Colon (tissue), 2 donors: ENCODE measurements around the gene POU6F1.

ENCODE experiments used
- FAIRE-seq: peaks from 2 replicates; lab custom pipeline; 2012; peaks lifted over from hg19 to GRCh38; lab: Jason Lieb, UNC
- donor health status: control.
- donor health status: control.

The POU6F1 gene

GRCh38 chr12:51196547-51196946 lies 21.3 kb downstream of the POU6F1 start:
- FAIRE-seq: no peak

GRCh38 chr12:51195841-51196240 lies 22.0 kb downstream of the POU6F1 start:
- no peak for FAIRE-seq

GRCh38 chr12:51192284-51192671 lies 25.6 kb downstream of the POU6F1 start:
- FAIRE-seq: no peak

- FAIRE-seq: no peak
These were observed 26.2 kb downstream of the POU6F1 start for GRCh38 chr12:51191516-51192283.

GRCh38 chr12:51190820-51191219 lies 27.0 kb downstream of the POU6F1 start:
- FAIRE-seq: no peak

- no peak for FAIRE-seq
These were observed 28.0 kb downstream of the POU6F1 start for GRCh38 chr12:51189790-51190355.

- no peak for FAIRE-seq
These were observed 29.4 kb downstream of the POU6F1 start for GRCh38 chr12:51188359-51189051.

- no peak for FAIRE-seq
These were observed 30.4 kb downstream of the POU6F1 start for GRCh38 chr12:51187370-51187987.

GRCh38 chr12:51186465-51187085 lies 31.3 kb downstream of the POU6F1 start:
- no peak for FAIRE-seq

- FAIRE-seq: no peak
These were observed 32.6 kb downstream of the POU6F1 start for GRCh38 chr12:51185171-51185717.

- no peak for FAIRE-seq
These were observed 34.0 kb downstream of the POU6F1 start for GRCh38 chr12:51183816-51184215.

GRCh38 chr12:51183349-51183748 lies 34.5 kb downstream of the POU6F1 start:
- FAIRE-seq: no peak

GRCh38 chr12:51181558-51181957 lies 36.3 kb downstream of the POU6F1 start:
- FAIRE-seq: no peak

- FAIRE-seq: no peak
These were observed 40.0 kb downstream of the POU6F1 start for GRCh38 chr12:51177897-51178296.

- FAIRE-seq: no peak
These were observed 43.4 kb downstream of the POU6F1 start for GRCh38 chr12:51174501-51174900.

- no peak for FAIRE-seq
These were observed 45.1 kb downstream of the POU6F1 start, which contains the start of gene TFCP2 for GRCh38 chr12:51172515-51173431. Gene TFCP2 (minus strand): TSS chr12:51173135. CDS start chr12:51172422, 713 bp downstream.

GRCh38 chr12:51171884-51172514 lies 45.9 kb downstream of the POU6F1 start:
- FAIRE-seq: no peak

GRCh38 chr12:51163795-51164194 lies 54.1 kb downstream of the POU6F1 start:
- FAIRE-seq: no peak

- no peak for FAIRE-seq
These were observed 55.6 kb downstream of the POU6F1 start for GRCh38 chr12:51162217-51162616.

- FAIRE-seq: no peak
These were observed 56.9 kb downstream of the POU6F1 start for GRCh38 chr12:51160814-51161459.
